Activated T-cell treated with anti-CD3 and anti-CD28 coated beads, Interleukin-2, amount 50 U/mL, for 1 hour (primary cell): ENCODE results near the gene COL27A1.

Experiments used
- DNase-seq: peaks from one replicate; pipeline ENCODE4 v3.0.0-alpha.2; 2020

Gene COL27A1

GRCh38 chr9:114249424-114250234 lies 94.3 kb downstream of the COL27A1 start:
- DNase-seq = no peak

- DNase-seq = no peak
These were observed 94.9 kb downstream of the COL27A1 start for GRCh38 chr9:114250235-114250568.

- no peak for DNase-seq
These were observed 95.3 kb downstream of the COL27A1 start for GRCh38 chr9:114250648-114251047.

GRCh38 chr9:114252394-114252793 lies 97.1 kb downstream of the COL27A1 start:
- DNase-seq = no peak

- no peak for DNase-seq
These were observed 101.5 kb downstream of the COL27A1 start for GRCh38 chr9:114256827-114257328.

- DNase-seq = no peak
These were observed 102.9 kb downstream of the COL27A1 start for GRCh38 chr9:114258218-114258617.

- no peak for DNase-seq
These were observed 103.8 kb downstream of the COL27A1 start for GRCh38 chr9:114258866-114259797.

- no peak for DNase-seq
These were observed 104.6 kb downstream of the COL27A1 start for GRCh38 chr9:114259798-114260523.

GRCh38 chr9:114261026-114261425 lies 105.7 kb downstream of the COL27A1 start:
- DNase-seq = no peak

- no peak for DNase-seq
These were observed 106.7 kb downstream of the COL27A1 start for GRCh38 chr9:114261987-114262386.

- no peak for DNase-seq
These were observed 108.6 kb downstream of the COL27A1 start for GRCh38 chr9:114263853-114264510.

GRCh38 chr9:114264806-114265550 lies 109.6 kb downstream of the COL27A1 start:
- no peak for DNase-seq

GRCh38 chr9:114266969-114267368 lies 111.6 kb downstream of the COL27A1 start:
- no peak for DNase-seq

- DNase-seq = no peak
These were observed 113.7 kb downstream of the COL27A1 start for GRCh38 chr9:114269023-114269422.

- no peak for DNase-seq
These were observed 115.0 kb downstream of the COL27A1 start for GRCh38 chr9:114270120-114270975.

- DNase-seq = no peak
These were observed 116.5 kb downstream of the COL27A1 start for GRCh38 chr9:114271556-114272510.

- DNase-seq = no peak
These were observed 117.5 kb downstream of the COL27A1 start for GRCh38 chr9:114272739-114273431.

GRCh38 chr9:114273461-114273881 lies 118.1 kb downstream of the COL27A1 start:
- no peak for DNase-seq

- DNase-seq = no peak
These were observed 118.9 kb downstream of the COL27A1 start for GRCh38 chr9:114274217-114274616.
